ENCODE data around the gene ABCG2.

DNA sequence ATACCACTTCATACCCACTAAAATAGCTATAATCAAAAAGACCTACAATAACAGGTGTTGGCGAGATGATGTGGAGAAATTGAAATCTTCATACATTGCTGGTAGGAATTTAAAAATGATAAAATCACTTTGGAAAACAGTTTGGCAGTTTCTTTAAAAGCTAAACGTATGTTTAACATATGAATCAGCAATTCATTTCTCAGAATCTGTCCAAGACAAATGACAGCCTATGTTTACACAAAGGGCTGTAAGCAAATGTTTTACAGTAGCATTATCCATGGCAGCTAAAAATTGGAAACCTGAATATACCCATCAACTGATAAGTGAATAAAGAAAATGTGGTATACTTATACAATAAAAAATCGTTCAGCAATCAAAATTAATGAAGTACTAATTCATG is 33.0 kb upstream of the ABCG2 start:
- TF ChIP-seq, protein P1, sequence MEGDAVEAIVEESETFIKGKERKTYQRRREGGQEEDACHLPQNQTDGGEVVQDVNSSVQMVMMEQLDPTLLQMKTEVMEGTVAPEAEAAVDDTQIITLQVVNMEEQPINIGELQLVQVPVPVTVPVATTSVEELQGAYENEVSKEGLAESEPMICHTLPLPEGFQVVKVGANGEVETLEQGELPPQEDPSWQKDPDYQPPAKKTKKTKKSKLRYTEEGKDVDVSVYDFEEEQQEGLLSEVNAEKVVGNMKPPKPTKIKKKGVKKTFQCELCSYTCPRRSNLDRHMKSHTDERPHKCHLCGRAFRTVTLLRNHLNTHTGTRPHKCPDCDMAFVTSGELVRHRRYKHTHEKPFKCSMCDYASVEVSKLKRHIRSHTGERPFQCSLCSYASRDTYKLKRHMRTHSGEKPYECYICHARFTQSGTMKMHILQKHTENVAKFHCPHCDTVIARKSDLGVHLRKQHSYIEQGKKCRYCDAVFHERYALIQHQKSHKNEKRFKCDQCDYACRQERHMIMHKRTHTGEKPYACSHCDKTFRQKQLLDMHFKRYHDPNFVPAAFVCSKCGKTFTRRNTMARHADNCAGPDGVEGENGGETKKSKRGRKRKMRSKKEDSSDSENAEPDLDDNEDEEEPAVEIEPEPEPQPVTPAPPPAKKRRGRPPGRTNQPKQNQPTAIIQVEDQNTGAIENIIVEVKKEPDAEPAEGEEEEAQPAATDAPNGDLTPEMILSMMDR (IDR thresholded peaks at IDR 0.05; ENCODE audit: control extremely low read depth in 1 of 3, insufficient read depth in 1 of 3, low read depth in 1 of 3, low read length in 3 of 3), result no peak
- TF ChIP-seq EP300 (IDR thresholded peaks at IDR 0.05; ENCODE audit: borderline replicate concordance in 1 of 2, low read depth in 2 of 2, low read length in 2 of 2), result no peak
- no peak for TF ChIP-seq CEBPB (IDR thresholded peaks at IDR 0.05; ENCODE audit: low read depth, low read length)
- no peak for TF ChIP-seq POLR2A (IDR thresholded peaks at IDR 0.05; ENCODE audit: control extremely low read depth in 1 of 2, low read depth in 2 of 2, low read length in 2 of 2)
- TF ChIP-seq, protein P2, sequence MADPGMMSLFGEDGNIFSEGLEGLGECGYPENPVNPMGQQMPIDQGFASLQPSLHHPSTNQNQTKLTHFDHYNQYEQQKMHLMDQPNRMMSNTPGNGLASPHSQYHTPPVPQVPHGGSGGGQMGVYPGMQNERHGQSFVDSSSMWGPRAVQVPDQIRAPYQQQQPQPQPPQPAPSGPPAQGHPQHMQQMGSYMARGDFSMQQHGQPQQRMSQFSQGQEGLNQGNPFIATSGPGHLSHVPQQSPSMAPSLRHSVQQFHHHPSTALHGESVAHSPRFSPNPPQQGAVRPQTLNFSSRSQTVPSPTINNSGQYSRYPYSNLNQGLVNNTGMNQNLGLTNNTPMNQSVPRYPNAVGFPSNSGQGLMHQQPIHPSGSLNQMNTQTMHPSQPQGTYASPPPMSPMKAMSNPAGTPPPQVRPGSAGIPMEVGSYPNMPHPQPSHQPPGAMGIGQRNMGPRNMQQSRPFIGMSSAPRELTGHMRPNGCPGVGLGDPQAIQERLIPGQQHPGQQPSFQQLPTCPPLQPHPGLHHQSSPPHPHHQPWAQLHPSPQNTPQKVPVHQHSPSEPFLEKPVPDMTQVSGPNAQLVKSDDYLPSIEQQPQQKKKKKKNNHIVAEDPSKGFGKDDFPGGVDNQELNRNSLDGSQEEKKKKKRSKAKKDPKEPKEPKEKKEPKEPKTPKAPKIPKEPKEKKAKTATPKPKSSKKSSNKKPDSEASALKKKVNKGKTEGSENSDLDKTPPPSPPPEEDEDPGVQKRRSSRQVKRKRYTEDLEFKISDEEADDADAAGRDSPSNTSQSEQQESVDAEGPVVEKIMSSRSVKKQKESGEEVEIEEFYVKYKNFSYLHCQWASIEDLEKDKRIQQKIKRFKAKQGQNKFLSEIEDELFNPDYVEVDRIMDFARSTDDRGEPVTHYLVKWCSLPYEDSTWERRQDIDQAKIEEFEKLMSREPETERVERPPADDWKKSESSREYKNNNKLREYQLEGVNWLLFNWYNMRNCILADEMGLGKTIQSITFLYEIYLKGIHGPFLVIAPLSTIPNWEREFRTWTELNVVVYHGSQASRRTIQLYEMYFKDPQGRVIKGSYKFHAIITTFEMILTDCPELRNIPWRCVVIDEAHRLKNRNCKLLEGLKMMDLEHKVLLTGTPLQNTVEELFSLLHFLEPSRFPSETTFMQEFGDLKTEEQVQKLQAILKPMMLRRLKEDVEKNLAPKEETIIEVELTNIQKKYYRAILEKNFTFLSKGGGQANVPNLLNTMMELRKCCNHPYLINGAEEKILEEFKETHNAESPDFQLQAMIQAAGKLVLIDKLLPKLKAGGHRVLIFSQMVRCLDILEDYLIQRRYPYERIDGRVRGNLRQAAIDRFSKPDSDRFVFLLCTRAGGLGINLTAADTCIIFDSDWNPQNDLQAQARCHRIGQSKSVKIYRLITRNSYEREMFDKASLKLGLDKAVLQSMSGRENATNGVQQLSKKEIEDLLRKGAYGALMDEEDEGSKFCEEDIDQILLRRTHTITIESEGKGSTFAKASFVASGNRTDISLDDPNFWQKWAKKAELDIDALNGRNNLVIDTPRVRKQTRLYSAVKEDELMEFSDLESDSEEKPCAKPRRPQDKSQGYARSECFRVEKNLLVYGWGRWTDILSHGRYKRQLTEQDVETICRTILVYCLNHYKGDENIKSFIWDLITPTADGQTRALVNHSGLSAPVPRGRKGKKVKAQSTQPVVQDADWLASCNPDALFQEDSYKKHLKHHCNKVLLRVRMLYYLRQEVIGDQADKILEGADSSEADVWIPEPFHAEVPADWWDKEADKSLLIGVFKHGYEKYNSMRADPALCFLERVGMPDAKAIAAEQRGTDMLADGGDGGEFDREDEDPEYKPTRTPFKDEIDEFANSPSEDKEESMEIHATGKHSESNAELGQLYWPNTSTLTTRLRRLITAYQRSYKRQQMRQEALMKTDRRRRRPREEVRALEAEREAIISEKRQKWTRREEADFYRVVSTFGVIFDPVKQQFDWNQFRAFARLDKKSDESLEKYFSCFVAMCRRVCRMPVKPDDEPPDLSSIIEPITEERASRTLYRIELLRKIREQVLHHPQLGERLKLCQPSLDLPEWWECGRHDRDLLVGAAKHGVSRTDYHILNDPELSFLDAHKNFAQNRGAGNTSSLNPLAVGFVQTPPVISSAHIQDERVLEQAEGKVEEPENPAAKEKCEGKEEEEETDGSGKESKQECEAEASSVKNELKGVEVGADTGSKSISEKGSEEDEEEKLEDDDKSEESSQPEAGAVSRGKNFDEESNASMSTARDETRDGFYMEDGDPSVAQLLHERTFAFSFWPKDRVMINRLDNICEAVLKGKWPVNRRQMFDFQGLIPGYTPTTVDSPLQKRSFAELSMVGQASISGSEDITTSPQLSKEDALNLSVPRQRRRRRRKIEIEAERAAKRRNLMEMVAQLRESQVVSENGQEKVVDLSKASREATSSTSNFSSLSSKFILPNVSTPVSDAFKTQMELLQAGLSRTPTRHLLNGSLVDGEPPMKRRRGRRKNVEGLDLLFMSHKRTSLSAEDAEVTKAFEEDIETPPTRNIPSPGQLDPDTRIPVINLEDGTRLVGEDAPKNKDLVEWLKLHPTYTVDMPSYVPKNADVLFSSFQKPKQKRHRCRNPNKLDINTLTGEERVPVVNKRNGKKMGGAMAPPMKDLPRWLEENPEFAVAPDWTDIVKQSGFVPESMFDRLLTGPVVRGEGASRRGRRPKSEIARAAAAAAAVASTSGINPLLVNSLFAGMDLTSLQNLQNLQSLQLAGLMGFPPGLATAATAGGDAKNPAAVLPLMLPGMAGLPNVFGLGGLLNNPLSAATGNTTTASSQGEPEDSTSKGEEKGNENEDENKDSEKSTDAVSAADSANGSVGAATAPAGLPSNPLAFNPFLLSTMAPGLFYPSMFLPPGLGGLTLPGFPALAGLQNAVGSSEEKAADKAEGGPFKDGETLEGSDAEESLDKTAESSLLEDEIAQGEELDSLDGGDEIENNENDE (IDR thresholded peaks at IDR 0.05; ENCODE audit: insufficient replicate concordance, low read length), result no peak
- no peak for TF ChIP-seq EZH2 (IDR thresholded peaks at IDR 0.05; ENCODE audit: low read depth, low read length, severe bottlenecking)
- TF ChIP-seq NRF1 (IDR thresholded peaks at IDR 0.05; ENCODE audit: low read depth, low read length), result no peak
- no peak for TF ChIP-seq GABPA (IDR thresholded peaks at IDR 0.05; ENCODE audit: borderline replicate concordance, insufficient read depth, low read length)
- TF ChIP-seq KDM5A (IDR thresholded peaks at IDR 0.05; ENCODE audit: low read length), result no peak
- TF ChIP-seq HDAC6 (IDR thresholded peaks at IDR 0.05; ENCODE audit: low read depth, low read length), result no peak
